Right cardiac atrium (tissue), 5 donors: ENCODE data around the gene PRKCA. TPM values are rescaled to one million over a fixed set of nuclear protein-coding genes. Genes with fewer than 3 reads are reported as not detected.
"Not testable (repeated sequence)": the region's sequence is repeated elsewhere in the genome, so short reads cannot be mapped to it uniquely, and the experiment has no call there.

Source experiments
- ATAC-seq, 2 donors: fragments of 200-7000 bp; cut with Tn5 transposase; one replicate each; pipeline versions ENCODE4 v1.8.0 to v1.9.1; 2020; ENCODE audit warnings: moderate library complexity in 2 of 2, mild to moderate bottlenecking in 1 of 2
- DNase-seq, 3 donors: peaks; one replicate each; pipeline ENCODE4 v3.0.0-alpha.2; 2020
- H3K27ac ChIP-seq: one replicate; pipeline ENCODE4 v1.5.1; 2013; ENCODE audit warnings: mild to moderate bottlenecking, low read length, control low read depth, moderate library complexity
- H3K27me3 ChIP-seq: one replicate; pipeline ENCODE4 v1.6.1; 2013; ENCODE audit not compliant: control insufficient read depth, insufficient read depth
- H3K4me1 ChIP-seq: one replicate; pipeline ENCODE4 v1.6.1; 2013; ENCODE audit warnings: low read length; ENCODE audit not compliant: control insufficient read depth, insufficient read depth
- H3K4me3 ChIP-seq: one replicate; pipeline ENCODE4 v1.5.1; 2013; ENCODE audit warnings: low read length, control low read depth
- H3K9me3 ChIP-seq: one replicate; pipeline ENCODE4 v1.6.1; 2013; ENCODE audit warnings: low read length; ENCODE audit not compliant: control insufficient read depth
- WGBS: extraction: QIAGEN DNeasy Blood & Tissue Kit; methylation state at CpG from one replicate; pipeline ENCODE4 v1.1.7; 2013; 5-methylcytosine and 5-hydroxymethylcytosine counted together
- intact Hi-C, 4 donors: fragments of 100-400 bp; cut with DNase I; formaldehyde crosslinking; loops; one replicate each; pipeline versions ENCODE4 v1.11.0 to v1.14.0; 2022 to 2023
- polyA plus RNA-seq: library from polyadenylated mRNA; stranded (reverse); fragments of 200-250 nt; gene quantifications from one replicate; pipeline ENCODE4 v1.2.3, GENCODE V29; 2013
- total RNA-seq, 4 donors: library from RNA; stranded (reverse); fragmentation: NEBNext Ultra II Directional; extraction: Animal tissue kit (Norgen Biotek cat#: 25700); gene quantifications; one replicate each; pipeline ENCODE4 v1.2.1, GENCODE V29; 2021
- donor health status: healthy with polysubstance abuse.
- donor health status: DM: no; HTN: yes; CAD: no.
- donor health status: DM: no; HTN: no; CAD: no.
- donor health status: DM: no; HTN: yes; CAD: no; lungs with severe emphysema.
- donor health status: DM: yes; HTN: yes; CAD: no.

PRKCA gene
- total and polyA plus RNA-seq, 5 donors: 2.2 to 8.0 (median 6.8) TPM

DNA sequence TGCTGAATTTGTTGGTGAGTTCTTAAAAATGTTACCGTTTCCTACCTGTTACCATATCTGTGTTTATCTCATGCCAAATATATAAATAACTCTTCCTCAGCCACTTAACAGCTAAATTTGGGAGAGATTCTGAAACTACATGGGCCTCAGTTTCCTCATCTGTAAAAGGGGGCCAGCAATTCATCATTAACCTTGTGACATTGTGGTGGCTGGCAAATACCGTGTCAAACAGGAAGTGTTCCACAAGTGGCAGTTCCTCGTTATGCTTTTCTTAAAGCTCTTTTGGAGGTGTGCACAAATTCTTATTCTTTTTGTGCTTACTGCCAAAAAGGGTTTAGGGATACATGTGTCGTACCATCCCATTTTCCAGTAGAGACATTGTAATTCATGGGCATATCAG is 312.1 kb downstream of the PRKCA start:
- no peaks in the 10 kb centered on the region for H3K9me3 ChIP-seq
- WGBS: 69% methylated on average over 4 of the region's 4 CpGs
- H3K27ac ChIP-seq: no peak overlapping the region
- DNase-seq: no peak
- no peak overlapping the region for H3K4me3 ChIP-seq
- H3K27me3 ChIP-seq: no peaks in the 10 kb centered on the region
- intact Hi-C loops: no loop called here
- no peak for ATAC-seq
- H3K4me1 ChIP-seq: no peaks in the 10 kb centered on the region

DNA sequence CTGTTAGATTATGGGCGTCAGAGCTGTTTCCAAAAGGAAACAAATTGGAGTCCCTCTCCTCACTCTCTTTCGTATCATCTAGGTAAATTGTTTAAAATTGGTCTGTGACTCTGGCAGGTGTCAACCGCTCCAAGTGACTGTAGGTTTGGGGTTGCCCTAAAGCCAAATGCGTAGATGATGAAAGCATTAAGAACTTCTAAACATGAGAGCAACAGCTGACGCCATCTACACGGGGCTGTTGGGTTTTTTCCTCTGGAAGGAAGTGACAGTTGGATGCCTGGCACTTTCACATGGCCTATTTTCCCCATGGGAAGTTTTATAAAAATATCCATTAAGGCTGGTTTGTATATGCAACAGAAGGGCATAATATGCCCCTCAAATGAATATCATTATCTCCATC is 316.8 kb downstream of the PRKCA start:
- no peak overlapping the region for H3K27ac ChIP-seq
- 80% methylated on average over 6 of the region's 6 CpGs for WGBS
- ATAC-seq (no peak), DNase-seq (no peak)
- intact Hi-C loops: no loop called here
- H3K4me1 ChIP-seq: no peaks in the 10 kb centered on the region
- H3K4me3 ChIP-seq: no peak overlapping the region
- H3K9me3 ChIP-seq: no peaks in the 10 kb centered on the region
- no peaks in the 10 kb centered on the region for H3K27me3 ChIP-seq

DNA sequence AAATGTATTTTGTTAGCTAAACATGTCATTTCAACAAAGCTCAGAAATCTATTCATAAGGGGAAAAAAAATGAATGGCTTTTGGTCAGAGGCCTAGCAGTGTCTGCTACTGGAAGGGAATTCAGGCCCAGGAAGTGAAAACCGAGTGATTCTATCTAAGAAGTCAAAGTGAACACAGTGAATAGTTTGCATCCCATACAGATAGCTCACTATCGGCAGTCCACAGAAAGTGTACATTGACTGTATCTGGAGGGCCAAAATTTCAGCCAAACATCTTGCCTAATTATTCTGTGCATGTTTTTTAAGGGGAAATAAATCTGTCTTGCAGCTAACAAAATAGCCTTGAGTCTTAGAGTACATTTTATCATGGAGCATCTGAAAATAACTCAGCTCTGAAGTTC is 318.1 kb downstream of the PRKCA start:
- ATAC-seq: no peak

DNA sequence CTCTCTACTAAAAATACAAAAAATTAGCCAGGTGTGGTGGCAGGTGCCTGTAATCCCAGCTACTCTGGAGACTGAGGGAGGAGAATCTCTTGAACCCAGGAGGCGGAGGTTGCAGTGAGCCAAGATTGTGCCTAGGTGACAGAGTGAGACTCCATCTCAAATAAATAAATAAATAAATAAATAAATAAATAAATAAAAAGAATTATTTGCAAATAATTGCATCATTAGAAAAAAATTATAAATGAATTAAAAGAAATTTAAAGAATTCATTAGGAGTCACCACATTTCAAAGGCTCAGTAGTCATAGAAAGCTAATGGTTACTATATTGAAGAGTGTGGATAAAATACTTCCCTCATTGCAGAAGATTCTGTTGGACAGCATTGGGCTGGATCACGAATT is 322.2 kb downstream of the PRKCA start:
- intact Hi-C loops: loop anchor here in 2 of 4 donors (5.0 to 10.0 kb wide), 2 partner anchors 370 to 372 kb away; no protein-coding TSS in a partner anchor
- not testable (repeated sequence) for H3K27me3 ChIP-seq, DNase-seq, H3K4me1 ChIP-seq, H3K27ac ChIP-seq, ATAC-seq, H3K9me3 ChIP-seq, H3K4me3 ChIP-seq
- WGBS: 87% methylated on average over 2 of the region's 2 CpGs

More for the DNA sequence above, 318.1 kb downstream of the PRKCA start:
- Histone ChIP-seq H3K27ac (no peak overlapping the region), H3K4me3 (no peak overlapping the region), H3K4me1 (no peaks in the 10 kb centered on the region), H3K27me3 (no peaks in the 10 kb centered on the region), H3K9me3 (no peaks in the 10 kb centered on the region)
- intact Hi-C loops: loop anchor here in 1 of 4 donors (10.0 kb wide), 1 partner anchor 366 kb away; no protein-coding TSS in a partner anchor
- WGBS: 62% methylated on average over 2 of the region's 2 CpGs
- no peak for DNase-seq

DNA sequence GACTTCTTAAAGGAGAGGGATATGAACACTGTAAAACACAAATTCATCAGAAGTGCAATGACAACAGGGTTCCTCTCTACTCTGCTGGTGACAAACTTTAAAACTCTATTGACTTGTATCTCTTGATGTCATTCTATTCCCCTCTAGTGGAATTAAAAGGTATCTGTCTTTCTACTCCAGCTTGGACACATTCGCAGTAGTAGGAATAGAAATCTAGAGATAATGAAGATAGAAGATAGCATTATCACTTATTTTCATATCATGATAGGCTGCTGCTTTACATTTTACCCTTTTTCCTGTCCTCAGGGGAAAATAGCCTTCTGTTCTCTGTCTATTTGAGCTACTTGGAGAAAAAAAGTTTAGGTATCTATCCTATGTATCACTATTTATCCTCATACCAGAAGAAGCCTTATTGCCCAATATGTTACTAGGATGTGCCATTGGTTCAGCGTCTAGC is 322.9 kb downstream of the PRKCA start:
- Histone ChIP-seq H3K27ac (no peak overlapping the region), H3K4me1 (no peaks in the 10 kb centered on the region), H3K4me3 (no peak overlapping the region), H3K27me3 (no peaks in the 10 kb centered on the region), H3K9me3 (no peaks in the 10 kb centered on the region)
- WGBS: 46% methylated on average over 2 of the region's 2 CpGs
- intact Hi-C loops: loop anchor here in 2 of 4 donors (5.0 to 10.0 kb wide), 2 partner anchors 371 to 373 kb away; no protein-coding TSS in a partner anchor
- ATAC-seq: peak in 1 of 2 donors; percentile 45
- no peak for DNase-seq

DNA sequence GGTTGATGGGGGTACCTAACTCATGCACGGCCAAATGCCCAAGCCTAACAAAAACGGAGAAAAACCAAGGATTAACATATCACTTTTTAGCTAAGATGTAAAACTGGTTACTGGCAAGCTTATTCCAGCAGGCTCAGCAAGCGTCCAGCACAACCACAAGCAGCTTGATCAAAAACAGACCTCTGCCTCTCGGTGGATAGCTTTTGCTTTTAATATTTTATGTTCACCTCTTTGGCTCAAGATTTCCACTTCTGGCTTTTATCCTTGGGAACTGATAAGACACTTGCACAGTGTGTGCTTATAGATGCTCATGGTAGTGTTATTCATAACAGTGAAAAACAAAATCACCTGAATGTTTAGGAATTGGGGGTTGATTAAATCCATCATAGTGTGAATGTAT is 325.6 kb downstream of the PRKCA start:
- no peak overlapping the region for H3K27ac ChIP-seq
- WGBS: 57% methylated on average over 4 of the region's 4 CpGs

DNA sequence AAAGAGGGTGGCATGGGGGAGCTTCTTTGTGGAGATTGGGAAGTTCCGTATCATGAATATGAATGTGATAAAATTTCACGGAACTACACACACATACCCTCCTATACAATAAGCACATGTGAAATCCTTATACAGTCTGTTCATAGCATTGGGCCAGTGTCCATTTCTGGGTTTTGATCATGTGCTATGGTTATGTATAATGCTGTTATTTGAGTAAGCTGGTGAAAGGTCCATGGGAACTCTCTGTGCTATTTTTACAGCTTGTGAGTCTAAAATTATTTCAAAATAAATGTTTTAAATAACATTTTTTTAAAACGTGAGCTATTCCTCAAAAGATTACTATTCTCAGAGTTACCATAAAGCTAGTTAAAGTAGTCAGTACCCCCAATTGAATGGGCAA is 327.3 kb downstream of the PRKCA start:
- Histone ChIP-seq H3K4me1 (no peaks in the 10 kb centered on the region), H3K9me3 (no peaks in the 10 kb centered on the region), H3K27ac (no peak overlapping the region), H3K27me3 (no peaks in the 10 kb centered on the region), H3K4me3 (no peak overlapping the region)
- WGBS: 79% methylated on average over 3 of the region's 3 CpGs
- no peak for ATAC-seq
- no peak for DNase-seq
- intact Hi-C loops: loop anchor here in 2 of 4 donors (5.0 to 10.0 kb wide), 2 partner anchors 375 to 377 kb away; no protein-coding TSS in a partner anchor

More for the DNA sequence above, 325.6 kb downstream of the PRKCA start:
- no peak overlapping the region for H3K4me3 ChIP-seq
- H3K9me3 ChIP-seq: no peaks in the 10 kb centered on the region
- intact Hi-C loops: loop anchor here in 2 of 4 donors (5.0 to 10.0 kb wide), 2 partner anchors 373 to 376 kb away; no protein-coding TSS in a partner anchor
- no peaks in the 10 kb centered on the region for H3K27me3 ChIP-seq
- ATAC-seq (no peak), DNase-seq (no peak)
- no peaks in the 10 kb centered on the region for H3K4me1 ChIP-seq

DNA sequence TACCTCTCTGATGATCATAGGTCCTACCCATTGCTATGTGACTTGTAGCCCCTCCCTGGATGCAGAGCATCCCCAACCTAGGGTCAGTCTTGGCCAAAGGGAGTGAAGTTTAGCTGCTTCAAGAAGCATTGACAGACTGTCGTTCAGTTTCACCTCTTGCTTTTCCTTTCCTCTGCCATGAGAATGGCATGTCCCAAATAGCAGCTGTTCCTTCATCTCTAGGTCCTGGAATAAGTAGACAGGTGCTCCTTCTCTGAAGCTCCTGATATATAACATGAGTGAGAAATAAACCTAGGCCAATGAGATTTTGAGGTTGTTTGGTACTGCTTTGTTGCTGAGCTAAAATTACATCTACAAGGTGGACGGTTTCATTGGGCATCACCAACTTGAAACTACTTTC is 328.0 kb downstream of the PRKCA start:
- 87% methylated on average over 2 of the region's 2 CpGs for WGBS
- no peak overlapping the region for H3K4me3 ChIP-seq
- H3K9me3 ChIP-seq: no peaks in the 10 kb centered on the region
- DNase-seq: no peak
- no peak overlapping the region for H3K27ac ChIP-seq
- no peak for ATAC-seq
- intact Hi-C loops: no loop called here
- H3K4me1 ChIP-seq: no peaks in the 10 kb centered on the region
- H3K27me3 ChIP-seq: no peaks in the 10 kb centered on the region

DNA sequence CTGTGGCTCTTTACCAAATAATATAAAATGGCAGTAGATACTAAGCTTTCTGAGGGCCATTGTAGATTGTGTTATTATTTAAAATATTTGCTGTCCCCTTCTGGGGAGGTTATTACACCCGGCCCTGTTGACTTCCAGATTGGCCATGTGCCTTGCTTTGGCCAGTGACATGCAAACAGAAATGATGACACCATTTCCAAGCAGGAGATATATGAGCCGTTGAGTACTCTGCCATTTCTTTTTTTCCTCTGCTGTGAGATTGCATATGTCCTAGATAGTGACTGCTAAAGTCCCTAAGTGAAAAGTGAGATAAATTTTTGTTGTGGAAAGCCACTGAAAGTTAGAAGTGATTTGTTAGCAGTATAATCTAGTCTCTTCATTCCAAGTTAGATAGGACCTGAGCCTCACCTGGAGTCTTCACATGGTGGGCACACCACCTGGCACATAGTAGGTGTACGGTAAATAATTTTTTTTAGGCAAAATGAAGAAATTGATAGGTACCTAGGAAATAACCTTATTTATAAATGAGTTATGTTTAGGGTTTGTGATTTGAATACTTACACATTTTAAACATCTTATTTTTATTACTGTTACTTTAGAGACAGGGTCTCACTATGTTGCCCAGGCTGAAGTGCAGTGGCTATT is 328.5 kb downstream of the PRKCA start:
- Histone ChIP-seq H3K27me3 (no peaks in the 10 kb centered on the region), H3K4me1 (no peaks in the 10 kb centered on the region), H3K27ac (no peak overlapping the region), H3K4me3 (no peak overlapping the region), H3K9me3 (no peaks in the 10 kb centered on the region)
- WGBS: 68% methylated on average over 3 of the region's 3 CpGs
- no peak for ATAC-seq
- intact Hi-C loops: no loop called here
- no peak for DNase-seq

DNA sequence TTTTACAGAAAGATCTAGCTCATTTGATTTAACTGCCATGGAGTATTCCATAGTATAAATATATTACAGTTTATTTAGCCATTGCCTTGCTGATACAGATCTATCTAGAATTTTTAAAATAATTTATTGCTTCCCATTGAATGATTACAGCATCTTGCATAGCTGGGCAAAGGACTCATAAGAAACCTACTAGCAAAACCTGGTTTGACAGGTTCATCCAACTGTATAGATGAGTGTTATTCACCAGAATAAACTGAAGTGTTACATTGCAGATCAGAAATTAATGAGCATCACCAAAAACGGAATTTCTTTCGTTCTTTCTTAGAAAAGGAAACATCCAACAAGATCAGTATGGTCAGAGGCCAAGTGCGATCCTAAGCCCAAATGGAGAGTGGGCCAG is 330.3 kb downstream of the PRKCA start:
- H3K27me3 ChIP-seq: no peaks in the 10 kb centered on the region
- H3K4me1 ChIP-seq: no peaks in the 10 kb centered on the region
- DNase-seq (no peak), ATAC-seq (no peak)
- H3K27ac ChIP-seq: no peak overlapping the region
- no peaks in the 10 kb centered on the region for H3K9me3 ChIP-seq
- intact Hi-C loops: no loop called here
- no peak overlapping the region for H3K4me3 ChIP-seq
- WGBS: 86% methylated on average over 3 of the region's 3 CpGs

DNA sequence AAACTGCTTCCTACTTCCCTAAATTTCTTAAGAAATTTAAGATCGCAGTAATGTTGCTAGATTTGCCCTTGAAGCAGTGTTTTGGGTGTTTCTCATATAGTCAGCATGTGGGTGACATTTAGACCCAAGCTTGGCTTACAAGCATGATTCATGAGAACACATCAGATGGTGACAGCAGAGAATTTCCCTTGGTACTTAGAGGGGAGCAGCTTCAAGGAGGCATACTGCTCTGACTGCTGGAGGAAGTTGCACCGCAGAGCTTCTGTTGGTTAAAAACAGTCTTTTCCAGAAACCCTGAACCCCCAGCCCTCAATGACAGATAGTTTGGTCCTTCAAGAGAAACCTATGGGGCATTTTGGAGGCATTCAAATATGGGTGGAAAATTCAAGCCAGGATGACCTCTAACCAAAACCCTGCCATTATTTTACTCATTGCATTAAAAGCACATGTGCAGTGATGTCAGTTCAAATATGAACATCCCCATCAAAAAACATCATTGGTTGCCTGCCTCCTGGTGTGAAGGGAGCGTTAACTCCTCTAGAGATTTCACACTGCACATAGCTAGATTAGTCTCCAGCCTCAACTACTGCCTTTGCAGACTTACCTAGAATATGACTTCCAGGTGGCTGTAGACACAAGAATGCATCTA is 331.0 kb downstream of the PRKCA start:
- no peak for ATAC-seq
- 76% methylated on average over 3 of the region's 3 CpGs for WGBS
- intact Hi-C loops: no loop called here

More for the DNA sequence above, 331.0 kb downstream of the PRKCA start:
- H3K27ac ChIP-seq: no peak overlapping the region
- no peaks in the 10 kb centered on the region for H3K9me3 ChIP-seq
- no peak for DNase-seq
- no peaks in the 10 kb centered on the region for H3K4me1 ChIP-seq
- no peaks in the 10 kb centered on the region for H3K27me3 ChIP-seq
- H3K4me3 ChIP-seq: no peak overlapping the region
